Stimulated activated naive B cell treated with anti-CD40 and anti-IgM and Interleukin-4, amounts not matched to agents 10 μg/mL and 1 μg/mL and 100 μg/mL, for 72 hours (primary cell): ENCODE measurements around the gene ZNF415.
A peak's percentile ranks its signal among the peaks of the same experiment; 100 is the strongest.

Experiments
- ATAC-seq, 2 donors: fragments of 150-1000 bp; cut with Tn5 transposase; replicated peaks; 2 replicates each; pipeline ENCODE4 v1.10.0; 2021; ENCODE audit warnings: moderate library complexity in 1 of 2
- DNase-seq: peaks from one replicate; pipeline ENCODE4 v3.0.0; 2021
- H3K27ac Mint-ChIP-seq: one replicate; pipeline ENCODE4 v1.8.0; 2022; ENCODE audit warnings: mild to moderate bottlenecking, mixed read lengths
- H3K27me3 Mint-ChIP-seq, 2 donors: one replicate each; pipeline ENCODE4 v1.8.0; 2022; ENCODE audit warnings: mixed read lengths in 2 of 2
- H3K36me3 Mint-ChIP-seq, 2 donors: one replicate each; pipeline ENCODE4 v1.8.0; 2022; ENCODE audit warnings: mixed read lengths in 2 of 2, mild to moderate bottlenecking in 1 of 2
- H3K4me1 Mint-ChIP-seq, 2 donors: one replicate each; pipeline ENCODE4 v1.8.0; 2022; ENCODE audit warnings: mixed read lengths in 2 of 2, mild to moderate bottlenecking in 1 of 2
- H3K4me3 Mint-ChIP-seq, 2 donors: one replicate each; pipeline ENCODE4 v1.8.0; 2022; ENCODE audit warnings: mild to moderate bottlenecking in 2 of 2, mixed read lengths in 2 of 2, moderate library complexity in 1 of 2
- H3K9me3 Mint-ChIP-seq, 2 donors: one replicate each; pipeline ENCODE4 v1.8.0; 2022; ENCODE audit warnings: mixed read lengths in 2 of 2, mild to moderate bottlenecking in 1 of 2

ZNF415 gene

DNA sequence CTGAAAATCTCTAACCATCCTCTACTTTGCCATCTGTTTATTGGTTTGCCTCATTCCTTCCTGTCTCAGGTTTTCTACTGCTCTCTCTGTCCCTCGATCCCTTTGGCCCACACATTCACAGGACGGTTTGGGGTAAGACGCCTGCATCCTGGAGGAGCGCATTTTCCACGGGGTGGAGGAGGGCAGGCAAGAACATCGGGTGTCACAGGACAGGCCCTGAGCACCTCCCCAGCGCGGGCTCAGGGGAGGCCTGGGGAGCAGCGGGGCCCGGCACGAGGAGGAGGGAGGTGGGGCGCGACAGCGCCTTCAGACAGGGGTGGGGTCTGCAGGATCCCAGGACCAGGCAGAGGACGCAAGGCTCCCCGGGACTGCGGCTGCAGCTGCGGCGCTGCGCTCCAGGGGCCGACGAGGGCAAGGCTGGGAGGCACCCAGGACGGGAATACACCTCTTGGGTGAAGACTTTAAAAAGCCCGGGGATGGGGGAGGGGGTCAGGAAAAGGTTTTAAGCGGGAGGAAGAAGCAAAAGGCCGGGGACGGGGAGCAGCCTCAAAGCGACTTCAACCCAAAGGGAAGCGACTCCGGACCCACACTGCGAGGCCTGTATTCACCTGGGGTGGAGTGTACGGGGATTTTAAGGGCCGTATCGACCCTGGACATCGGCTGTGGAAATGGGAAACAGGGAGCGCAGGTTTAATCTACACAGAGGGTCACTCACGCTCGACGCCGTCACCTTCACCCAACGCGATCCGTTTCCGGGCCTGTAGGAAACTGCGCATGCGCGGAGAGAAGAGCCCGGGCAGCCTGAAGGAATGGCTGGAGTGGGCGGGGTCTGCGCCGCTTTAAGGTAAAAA lies at the start of gene ZNF415:
Gene ZNF415 (minus strand): TSS at position 770 of the 851 bp plus-strand sequence. CDS start 10,234 bp downstream, outside the sequence.
- Mint-ChIP-seq H3K36me3 (peaks cover 18 to 29% of the 10 kb centered on the region in 2 donors), H3K9me3 (peaks cover 8 to 16% of the 10 kb centered on the region in 2 donors), H3K4me1 (peaks cover 15 to 27% of the 10 kb centered on the region in 2 donors), H3K27me3 (peaks cover 0 to 9% of the 10 kb centered on the region in 2 donors), H3K27ac (peak within 1 kb of the TSS; percentile 79), H3K4me3 (peak within 1 kb of the TSS; percentile 85 to 88)
- DNase-seq (peak; percentile 76), ATAC-seq (peak; percentile 93 to 95)

DNA sequence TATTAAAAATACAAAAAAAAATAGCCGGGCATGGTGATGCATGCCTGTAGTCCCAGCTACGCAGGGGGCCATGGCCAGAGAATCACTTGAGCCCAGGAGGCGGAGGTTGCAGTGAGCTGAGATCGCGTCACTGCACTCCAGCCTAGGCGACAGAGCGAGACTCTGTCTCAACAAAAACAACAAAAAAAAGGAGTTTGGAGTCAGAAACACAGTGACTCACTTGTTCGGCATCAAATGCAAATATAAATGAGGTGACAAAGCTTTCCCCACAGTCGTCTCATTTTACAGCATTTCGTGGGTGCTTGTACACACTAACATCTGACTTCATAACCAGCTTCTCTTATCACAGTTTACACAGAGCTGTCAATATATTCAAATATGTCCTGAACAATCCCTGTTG lies 49.5 kb upstream of the ZNF415 start:
- no peak for DNase-seq
- no peak for ATAC-seq
- Mint-ChIP-seq H3K4me1 (peaks cover 16 to 23% of the 10 kb centered on the region in 2 donors), H3K9me3 (peaks cover 4 to 13% of the 10 kb centered on the region in 2 donors), H3K27ac (no peak overlapping the region), H3K27me3 (no peaks in the 10 kb centered on the region), H3K36me3 (peaks cover 61 to 71% of the 10 kb centered on the region in 2 donors), H3K4me3 (no peak overlapping the region)

- Mint-ChIP-seq H3K4me1 (peaks cover under 1% of the 10 kb centered on the region in 2 donors), H3K9me3 (peaks cover 12 to 15% of the 10 kb centered on the region in 2 donors), H3K4me3 (no peak overlapping the region), H3K27me3 (no peaks in the 10 kb centered on the region), H3K27ac (no peak overlapping the region), H3K36me3 (peaks cover 72 to 82% of the 10 kb centered on the region in 2 donors)
- ATAC-seq, result no peak
- no peak for DNase-seq
These were observed 45.3 kb upstream of the ZNF415 start for GRCh38 chr19:53177986-53178385.

DNA sequence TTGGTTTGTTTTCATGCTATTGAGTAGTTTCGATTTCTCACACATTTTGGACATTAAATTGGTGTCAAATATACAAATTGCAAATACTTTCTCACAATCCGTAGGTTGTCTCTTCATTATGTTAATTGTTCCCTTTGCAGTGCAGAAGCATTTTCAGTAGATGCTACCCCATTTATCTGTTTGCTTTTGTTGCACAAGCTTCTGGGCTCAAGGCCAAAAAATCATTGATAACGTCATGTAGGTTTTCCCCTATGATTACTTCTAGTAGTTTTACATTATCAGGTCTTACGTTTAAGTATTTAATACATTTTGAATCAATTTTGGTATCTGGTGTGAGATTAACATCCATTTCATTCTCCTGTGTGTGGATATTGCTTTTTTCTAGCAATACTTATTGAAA lies 40.2 kb upstream of the ZNF415 start:
- Mint-ChIP-seq H3K4me3 (no peak overlapping the region), H3K27me3 (no peaks in the 10 kb centered on the region), H3K9me3 (peaks cover 16 to 17% of the 10 kb centered on the region in 2 donors), H3K36me3 (peaks cover 57 to 66% of the 10 kb centered on the region in 2 donors), H3K4me1 (no peaks in the 10 kb centered on the region), H3K27ac (no peak overlapping the region)
- ATAC-seq (no peak), DNase-seq (no peak)

- ATAC-seq (no peak), DNase-seq (no peak)
- Mint-ChIP-seq H3K4me1 (peaks cover 0 to 2% of the 10 kb centered on the region in 2 donors), H3K27me3 (no peaks in the 10 kb centered on the region), H3K27ac (no peak overlapping the region), H3K4me3 (no peak overlapping the region), H3K9me3 (peaks cover 23 to 24% of the 10 kb centered on the region in 2 donors), H3K36me3 (peaks cover 39 to 41% of the 10 kb centered on the region in 2 donors)
These were observed 33.0 kb upstream of the ZNF415 start for GRCh38 chr19:53165691-53166091.

DNA sequence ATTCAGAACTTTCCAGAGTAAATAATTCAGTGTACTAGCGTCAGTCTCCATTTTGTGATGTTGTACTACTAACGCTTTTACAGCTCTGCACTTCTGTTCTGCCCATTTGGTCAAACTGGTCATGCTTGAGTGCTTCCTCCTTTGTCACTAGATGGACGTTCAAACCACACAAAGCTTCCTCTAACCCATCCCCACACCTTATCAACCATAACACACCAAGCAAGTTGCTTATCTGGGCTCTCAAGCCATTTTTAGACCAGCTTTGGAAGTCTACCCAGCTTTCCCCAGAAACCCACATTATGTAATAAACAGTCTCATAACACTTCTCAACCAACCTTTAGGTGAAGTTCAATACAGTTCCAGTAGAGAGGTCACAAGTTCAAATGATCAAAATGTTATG lies 28.4 kb upstream of the ZNF415 start:
- no peak for DNase-seq
- Mint-ChIP-seq H3K27ac (no peak overlapping the region), H3K4me1 (peaks cover 16 to 19% of the 10 kb centered on the region in 2 donors), H3K27me3 (no peaks in the 10 kb centered on the region), H3K4me3 (no peak overlapping the region), H3K36me3 (peaks cover 43 to 44% of the 10 kb centered on the region in 2 donors), H3K9me3 (peaks cover 25 to 27% of the 10 kb centered on the region in 2 donors)
- no peak for ATAC-seq

DNA sequence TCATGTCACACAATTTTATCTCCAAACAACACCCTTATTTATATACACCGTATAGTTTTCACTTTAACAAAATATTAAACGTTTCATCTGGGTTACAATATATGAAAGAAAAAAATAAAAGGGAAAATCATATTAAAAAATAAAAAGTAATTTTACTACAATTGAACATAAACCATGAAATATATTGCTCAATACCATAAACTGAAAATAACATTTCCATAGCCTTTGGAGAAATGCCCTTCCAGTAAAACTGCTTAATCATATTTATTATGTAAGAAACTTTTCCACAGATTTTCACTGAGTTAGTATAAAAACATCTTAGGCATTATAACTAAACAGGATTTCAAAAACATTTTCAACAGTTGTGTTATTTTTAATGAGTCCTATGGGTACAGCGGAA lies 27.6 kb upstream of the ZNF415 start:
- ATAC-seq, result no peak
- Mint-ChIP-seq H3K4me1 (peaks cover 16 to 21% of the 10 kb centered on the region in 2 donors), H3K27ac (no peak overlapping the region), H3K27me3 (no peaks in the 10 kb centered on the region), H3K9me3 (peaks cover 17 to 20% of the 10 kb centered on the region in 2 donors), H3K36me3 (peaks cover 41 to 42% of the 10 kb centered on the region in 2 donors), H3K4me3 (no peak overlapping the region)
- DNase-seq, result no peak

- no peaks in the 10 kb centered on the region for H3K27me3 Mint-ChIP-seq
- peak; percentile 32 for DNase-seq
These were observed 25.5 kb upstream of the ZNF415 start for GRCh38 chr19:53158119-53158656.

DNA sequence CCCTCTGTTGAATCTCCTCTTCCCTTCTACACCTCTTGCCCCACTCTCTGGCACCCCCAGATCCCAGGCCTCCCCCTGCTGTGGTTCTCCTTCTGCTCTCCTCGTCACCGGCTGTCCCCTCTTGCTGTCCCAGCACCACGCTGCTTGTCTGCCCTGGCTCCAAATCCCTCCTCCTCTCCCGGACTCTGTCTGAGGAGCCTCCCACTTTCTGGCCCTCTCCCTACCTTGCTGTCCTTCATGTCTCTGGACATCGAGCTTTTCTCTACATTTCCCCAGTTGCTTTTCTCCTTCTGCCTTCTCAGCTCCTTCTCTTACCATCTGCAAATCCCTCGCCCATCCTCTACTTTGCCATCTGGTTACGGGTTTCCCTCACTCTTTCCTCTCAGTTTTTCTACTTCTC lies 24.9 kb upstream of the ZNF415 start:
- Mint-ChIP-seq H3K27me3 (no peaks in the 10 kb centered on the region), H3K27ac (peak overlapping the region; percentile 96), H3K9me3 (peaks cover 20 to 29% of the 10 kb centered on the region in 2 donors), H3K4me3 (peak overlapping the region; percentile 81 to 88), H3K4me1 (peaks cover 18 to 37% of the 10 kb centered on the region in 2 donors), H3K36me3 (peaks cover 52 to 55% of the 10 kb centered on the region in 2 donors)
- DNase-seq (no peak), ATAC-seq (no peak)

More at GRCh38 chr19:53158119-53158656, 25.5 kb upstream of the ZNF415 start:
- Mint-ChIP-seq H3K9me3 (peaks cover 20 to 29% of the 10 kb centered on the region in 2 donors), H3K27ac (peak overlapping the region; percentile 96), H3K36me3 (peaks cover 50 to 51% of the 10 kb centered on the region in 2 donors), H3K4me1 (peaks cover 18 to 36% of the 10 kb centered on the region in 2 donors), H3K4me3 (peak overlapping the region; percentile 81 to 88)
- ATAC-seq, result peak; percentile 57 to 65

DNA sequence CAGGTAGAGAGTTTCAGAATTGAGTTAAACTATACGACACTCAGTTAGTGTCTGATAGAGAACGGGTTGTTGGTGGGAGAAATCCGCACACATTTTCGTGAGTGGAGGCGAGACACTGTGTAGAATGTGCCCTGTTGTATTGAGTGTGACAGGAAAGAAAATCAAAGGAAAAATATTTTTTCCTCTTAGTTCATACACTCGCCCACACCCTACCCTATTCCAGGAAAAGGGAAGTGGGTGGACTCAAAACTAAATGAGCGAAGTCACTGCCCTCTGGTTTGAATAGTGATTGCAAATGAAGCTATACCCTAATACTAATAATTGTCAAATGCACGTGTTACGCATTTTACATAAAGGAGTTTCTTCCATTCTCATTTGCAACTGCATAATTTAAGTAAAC lies 24.1 kb upstream of the ZNF415 start:
- Mint-ChIP-seq H3K4me1 (peaks cover 18 to 37% of the 10 kb centered on the region in 2 donors), H3K27ac (no peak overlapping the region), H3K4me3 (peak overlapping the region; percentile 81 to 88), H3K36me3 (peaks cover 57 to 60% of the 10 kb centered on the region in 2 donors), H3K27me3 (no peaks in the 10 kb centered on the region), H3K9me3 (peaks cover 20 to 29% of the 10 kb centered on the region in 2 donors)
- ATAC-seq, result no peak
- DNase-seq, result no peak

GRCh38 chr19:53147645-53148044 lies 14.9 kb upstream of the ZNF415 start:
- Mint-ChIP-seq H3K36me3 (peaks cover 80 to 87% of the 10 kb centered on the region in 2 donors), H3K9me3 (peaks cover 22 to 32% of the 10 kb centered on the region in 2 donors), H3K4me3 (no peak overlapping the region), H3K27me3 (no peaks in the 10 kb centered on the region), H3K27ac (no peak overlapping the region), H3K4me1 (no peaks in the 10 kb centered on the region)
- ATAC-seq, result no peak
- DNase-seq, result no peak

- Mint-ChIP-seq H3K27me3 (no peaks in the 10 kb centered on the region), H3K9me3 (peaks cover 18 to 39% of the 10 kb centered on the region in 2 donors), H3K27ac (no peak overlapping the region), H3K4me1 (no peaks in the 10 kb centered on the region), H3K36me3 (peaks cover 48 to 57% of the 10 kb centered on the region in 2 donors), H3K4me3 (no peak overlapping the region)
- DNase-seq (no peak), ATAC-seq (no peak)
These were observed 7.6 kb upstream of the ZNF415 start for GRCh38 chr19:53140351-53140750.

- Mint-ChIP-seq H3K36me3 (peaks cover 21 to 31% of the 10 kb centered on the region in 2 donors), H3K4me3 (no peak overlapping the region), H3K9me3 (peaks cover 12 to 30% of the 10 kb centered on the region in 2 donors), H3K27me3 (peaks cover 0 to 8% of the 10 kb centered on the region in 2 donors), H3K27ac (no peak overlapping the region), H3K4me1 (peaks cover 11 to 16% of the 10 kb centered on the region in 2 donors)
- no peak for DNase-seq
- ATAC-seq, result no peak
These were observed 3.7 kb upstream of the ZNF415 start for GRCh38 chr19:53136432-53136831.

- Mint-ChIP-seq H3K27ac (peak overlapping the region; percentile 79), H3K4me1 (peaks cover 15 to 27% of the 10 kb centered on the region in 2 donors), H3K27me3 (peaks cover 0 to 9% of the 10 kb centered on the region in 2 donors), H3K36me3 (peaks cover 16 to 30% of the 10 kb centered on the region in 2 donors), H3K4me3 (peak overlapping the region; percentile 85 to 88), H3K9me3 (peaks cover 5 to 11% of the 10 kb centered on the region in 2 donors)
- no peak for DNase-seq
- peak; percentile 5 to 18 for ATAC-seq
These were observed 983 bp downstream of the ZNF415 start for GRCh38 chr19:53131727-53132126.
